NCI-H2227 (cell line): ENCODE measurements around the gene TRAF1.

Source experiments
- DNase-seq: peaks from one replicate; lab custom pipeline; 2025; ENCODE audit not compliant: unreplicated experiment; lab: John Stamatoyannopoulos, UW

TRAF1 gene

DNA sequence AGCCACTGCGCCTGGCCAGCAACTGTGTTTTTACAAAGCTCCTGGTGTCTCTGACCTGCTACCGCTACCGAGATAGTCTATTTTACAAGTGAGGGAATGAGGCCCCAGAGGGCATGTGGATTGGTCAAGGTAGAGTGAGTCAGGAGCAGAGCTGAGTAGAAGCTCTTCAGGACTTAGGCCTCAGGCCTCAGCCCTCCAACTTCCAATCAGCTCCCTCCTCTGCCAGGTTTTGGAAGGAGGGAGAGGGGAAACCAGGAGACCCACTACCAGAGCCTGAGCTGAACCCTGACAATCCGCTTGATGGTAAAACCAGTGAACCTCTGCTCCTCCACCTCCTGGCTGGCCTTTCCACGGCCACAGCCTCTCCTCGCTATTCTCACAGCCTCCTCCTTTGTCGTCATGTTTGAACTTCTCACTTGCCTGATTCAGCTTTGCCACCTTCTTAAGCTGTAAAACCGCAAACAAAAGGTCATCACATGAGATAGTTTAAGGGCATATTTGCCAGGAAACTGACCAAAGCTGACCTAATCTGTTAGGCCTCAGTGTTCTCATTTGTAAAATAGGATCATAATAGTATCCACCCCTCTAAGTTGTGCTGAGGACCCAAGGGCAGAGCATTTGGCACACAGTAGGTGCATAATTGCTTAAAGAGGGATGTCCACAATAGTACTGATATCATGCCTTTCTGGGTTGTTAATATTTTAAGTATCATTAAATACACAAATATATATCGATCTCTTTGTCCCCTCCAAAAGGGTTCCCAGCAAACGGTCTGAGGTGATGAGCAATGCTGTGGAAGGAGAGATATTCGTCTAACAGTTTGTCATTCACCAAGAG is 1.7 kb downstream of the TRAF1 start:
- no peak for DNase-seq

DNA sequence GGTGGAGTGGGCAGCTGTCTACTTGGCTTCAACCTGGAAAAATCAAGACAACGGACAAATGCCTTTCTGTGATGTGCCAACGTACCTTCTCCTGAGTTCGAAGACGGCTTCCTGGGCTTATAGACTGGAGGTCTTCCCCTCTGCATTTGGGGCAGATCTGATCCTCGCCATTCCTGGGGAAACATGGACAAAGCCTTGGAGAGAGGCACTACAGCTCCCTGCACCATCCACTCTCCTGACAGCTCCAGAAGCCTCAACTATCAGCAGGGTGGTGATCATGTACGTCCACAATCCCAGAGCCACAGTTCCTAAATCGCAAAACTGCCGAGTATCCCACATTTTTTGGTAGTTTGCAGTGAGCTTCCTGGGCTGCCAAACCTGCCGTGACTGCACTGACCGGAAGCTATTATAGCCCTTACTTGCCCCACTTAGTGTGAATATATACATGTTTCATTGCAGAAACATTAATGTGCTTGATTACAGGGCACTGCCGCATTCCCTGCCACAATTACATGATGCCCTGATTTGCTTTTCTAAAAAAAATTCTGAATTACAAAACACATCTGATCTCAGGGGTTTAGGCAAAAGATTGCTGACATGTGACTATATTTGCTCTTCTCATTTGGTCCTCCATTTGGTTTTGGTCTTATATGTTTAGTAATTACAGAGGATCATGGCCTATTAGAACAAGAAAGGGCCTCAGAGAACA is 2.8 kb downstream of the TRAF1 start:
- DNase-seq: no peak

DNA sequence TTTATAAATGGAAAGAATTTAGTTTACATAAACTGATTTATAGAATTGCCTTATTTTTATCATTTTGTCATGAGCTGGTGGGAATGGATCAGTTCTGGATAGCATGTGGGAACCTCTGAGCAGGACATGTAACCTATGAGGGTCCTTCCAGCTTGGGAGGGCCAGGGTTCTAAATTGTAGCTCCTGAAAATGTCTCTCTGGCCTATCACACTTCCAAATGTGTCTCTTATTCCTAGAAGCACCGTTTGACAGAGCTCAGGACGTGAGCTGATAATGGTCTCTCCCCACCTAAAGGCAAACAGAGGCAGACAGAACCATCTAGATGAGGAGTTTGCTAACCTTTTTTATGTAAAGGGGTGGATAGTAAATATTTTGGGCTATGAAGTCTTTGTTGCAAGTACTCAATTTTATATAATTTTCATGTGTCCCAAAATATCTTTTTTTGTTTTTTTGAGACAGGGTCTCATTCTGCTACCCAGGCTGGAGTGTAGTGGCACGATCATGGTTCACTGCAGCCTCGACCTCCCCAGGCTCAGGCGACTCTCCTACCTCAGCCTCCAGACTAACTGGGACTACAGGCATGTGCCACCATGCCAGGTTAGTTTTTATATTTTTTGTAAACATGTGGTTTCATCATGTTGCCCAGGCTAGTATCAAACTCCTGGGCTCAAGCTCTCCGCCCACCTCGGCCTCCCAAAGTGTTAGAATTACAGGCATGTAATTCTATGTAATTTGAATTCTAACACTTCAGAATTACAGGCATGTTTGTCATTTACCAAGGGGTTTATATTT is 4.0 kb downstream of the TRAF1 start:
- no peak for DNase-seq

DNA sequence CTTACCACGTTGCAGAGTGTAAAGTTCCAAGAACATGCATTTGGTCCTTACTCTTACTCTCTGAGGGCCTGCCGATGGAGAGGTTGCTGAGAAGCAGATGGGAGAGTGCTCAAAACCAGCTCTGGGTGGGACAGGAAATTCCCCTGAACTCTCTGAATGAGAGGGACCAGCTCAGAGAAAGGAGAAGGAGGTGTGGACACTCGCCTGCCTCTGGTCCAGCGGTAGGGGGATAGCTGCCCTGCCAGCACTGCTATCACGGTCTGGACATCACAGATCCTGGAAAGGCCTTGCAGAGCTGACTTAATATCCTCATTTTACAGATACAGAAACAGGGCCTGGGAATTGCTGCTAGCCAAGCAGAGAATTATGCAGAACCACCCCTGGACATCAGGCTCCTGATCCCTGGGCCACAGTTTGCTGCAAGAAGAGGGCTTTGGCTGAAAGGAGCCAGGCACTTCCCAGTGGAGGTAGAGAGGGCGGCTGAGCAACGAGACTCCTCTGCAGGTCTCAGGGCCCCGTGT is 4.9 kb downstream of the TRAF1 start:
- no peak for DNase-seq

DNA sequence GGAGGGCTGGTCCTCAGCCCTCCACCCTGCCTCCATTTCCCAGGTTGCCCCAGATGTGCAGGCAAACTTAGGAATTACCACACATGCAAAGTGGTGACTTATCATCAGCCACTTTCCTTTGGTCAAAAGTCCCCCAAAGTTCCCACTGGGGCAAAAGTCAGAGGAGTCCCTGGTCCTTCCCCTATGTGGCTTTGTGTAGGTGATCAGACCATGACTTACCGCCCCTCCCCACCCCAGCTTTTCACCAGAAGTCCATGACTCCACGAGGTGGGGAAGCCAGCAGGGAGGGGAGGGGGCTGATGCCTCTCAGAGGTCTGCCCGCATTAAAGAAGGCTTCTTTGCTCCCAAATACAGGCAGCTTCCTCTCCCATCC is 5.8 kb downstream of the TRAF1 start:
- DNase-seq: no peak

DNA sequence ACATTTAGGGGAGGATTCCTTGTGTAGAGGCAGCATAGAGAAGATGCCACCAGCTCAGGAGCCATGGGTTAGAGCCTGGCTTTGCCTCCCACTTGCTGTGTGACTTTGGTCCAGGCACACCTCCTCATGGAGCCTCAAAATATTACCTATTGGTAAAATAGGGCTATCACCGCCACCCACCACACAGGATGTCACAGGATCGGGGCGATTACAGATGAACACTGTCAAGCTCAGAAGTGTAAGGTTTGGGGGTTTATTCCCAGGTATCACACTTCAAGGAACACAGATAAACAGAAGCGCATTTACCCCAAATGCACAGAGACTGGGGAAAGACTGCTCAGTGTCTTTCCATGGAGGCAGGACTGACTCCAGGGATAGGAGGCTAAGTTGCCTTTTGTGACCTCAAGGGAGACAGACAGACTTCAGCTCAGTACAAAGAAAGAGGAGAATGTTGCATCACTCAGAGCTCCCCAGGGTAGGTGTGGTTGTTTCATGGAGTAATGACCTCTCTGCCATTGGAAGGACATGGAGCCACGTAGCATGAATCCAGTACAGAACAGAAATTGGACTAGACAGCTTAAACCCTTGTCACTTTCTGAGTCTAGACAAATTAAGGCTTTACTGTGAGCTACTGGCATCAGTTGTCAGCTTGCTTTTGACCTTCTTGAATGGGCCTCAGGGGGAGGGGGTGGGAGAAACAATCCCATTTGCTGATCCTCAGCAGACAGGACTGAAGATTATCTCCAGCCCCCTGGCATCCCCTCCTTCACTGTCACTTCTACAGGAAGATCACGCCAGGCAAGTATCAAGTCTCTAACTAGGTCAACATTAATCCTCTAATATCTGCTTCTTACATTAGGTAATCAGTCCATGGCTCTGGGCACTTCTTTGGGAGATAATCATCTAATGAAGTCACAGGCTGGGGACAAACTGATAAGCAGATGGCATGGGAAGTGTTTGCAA is 6.5 kb downstream of the TRAF1 start:
- no peak for DNase-seq

DNA sequence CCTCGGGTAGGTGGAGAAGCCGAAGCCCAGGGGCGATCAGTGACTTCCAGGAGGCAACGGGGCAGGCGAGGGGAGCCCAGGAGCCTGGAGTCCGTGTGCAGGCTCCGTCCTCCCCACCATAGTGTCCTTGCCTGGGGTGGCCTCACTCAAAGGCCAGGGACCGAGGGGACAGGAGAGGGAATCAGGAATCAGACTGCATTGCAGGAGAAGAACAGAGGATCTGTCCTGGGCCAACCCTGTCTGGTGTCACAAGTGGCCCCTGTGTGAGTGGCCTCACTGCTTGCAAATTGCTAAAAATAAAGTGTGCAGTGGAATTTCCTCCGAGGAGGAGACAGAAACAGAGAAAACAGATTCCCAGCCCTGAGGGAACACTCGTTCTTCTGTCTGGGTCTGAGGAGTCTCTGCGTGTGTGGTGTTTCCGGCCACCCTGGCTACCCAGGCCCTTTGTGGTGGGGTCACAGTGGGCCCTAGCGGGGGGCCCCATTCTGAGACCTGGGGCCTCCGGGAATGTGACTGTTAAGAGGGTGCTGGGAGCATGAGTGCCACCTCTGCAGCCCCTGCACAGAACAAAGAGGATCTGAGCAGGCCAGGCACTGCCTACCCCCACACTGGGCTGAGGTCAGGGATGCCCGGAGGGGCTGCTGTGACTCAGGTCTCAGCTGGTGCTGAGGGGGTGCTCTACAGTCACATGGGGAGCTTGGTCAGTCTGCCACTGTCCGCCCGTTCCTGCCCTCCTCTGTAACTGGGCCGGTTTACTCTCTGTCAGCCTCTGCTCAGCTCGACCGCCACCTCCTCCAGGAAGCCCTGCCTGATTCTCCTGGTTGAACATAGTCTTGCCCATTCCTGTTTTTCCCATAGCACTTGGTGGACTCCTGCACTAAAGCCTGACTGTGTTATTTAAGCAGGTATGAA is 7.4 kb downstream of the TRAF1 start:
- no peak for DNase-seq

DNA sequence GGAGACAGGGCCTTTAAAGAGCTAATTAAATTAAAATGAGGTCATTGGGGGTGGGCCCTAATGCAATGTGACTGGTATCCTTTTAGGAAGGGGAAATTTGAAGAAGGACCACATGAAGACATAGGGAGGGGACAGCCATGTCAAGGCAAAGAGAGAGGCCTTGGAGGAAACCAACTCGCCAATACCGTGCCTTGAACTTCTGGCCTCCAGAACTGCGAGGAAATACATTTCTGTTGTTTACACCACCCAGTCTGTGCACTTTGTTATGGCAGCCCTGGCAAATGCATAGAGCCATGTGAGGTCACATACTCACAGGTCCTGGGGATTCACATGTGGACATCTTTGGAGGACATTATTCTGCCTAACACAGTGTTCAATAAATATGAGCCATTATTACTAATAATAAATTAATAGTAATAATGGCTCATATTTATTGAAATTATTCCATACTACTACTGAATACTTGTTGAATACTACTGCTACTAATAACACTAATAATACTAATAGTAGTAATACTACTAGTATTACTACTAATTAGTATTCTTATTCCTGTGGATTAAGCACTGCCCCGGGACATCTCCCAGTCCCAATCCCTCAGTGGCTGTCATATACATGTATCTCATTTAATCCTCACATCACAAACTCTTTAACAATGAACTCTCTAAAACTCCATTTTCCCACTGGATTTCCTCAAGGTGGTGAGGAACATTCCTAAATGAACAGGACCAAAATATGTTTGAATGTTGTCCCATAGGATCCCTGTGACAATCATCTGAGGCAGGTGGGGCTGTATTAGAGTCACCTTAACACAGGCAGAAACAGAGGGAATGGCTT is 8.4 kb downstream of the TRAF1 start:
- no peak for DNase-seq

DNA sequence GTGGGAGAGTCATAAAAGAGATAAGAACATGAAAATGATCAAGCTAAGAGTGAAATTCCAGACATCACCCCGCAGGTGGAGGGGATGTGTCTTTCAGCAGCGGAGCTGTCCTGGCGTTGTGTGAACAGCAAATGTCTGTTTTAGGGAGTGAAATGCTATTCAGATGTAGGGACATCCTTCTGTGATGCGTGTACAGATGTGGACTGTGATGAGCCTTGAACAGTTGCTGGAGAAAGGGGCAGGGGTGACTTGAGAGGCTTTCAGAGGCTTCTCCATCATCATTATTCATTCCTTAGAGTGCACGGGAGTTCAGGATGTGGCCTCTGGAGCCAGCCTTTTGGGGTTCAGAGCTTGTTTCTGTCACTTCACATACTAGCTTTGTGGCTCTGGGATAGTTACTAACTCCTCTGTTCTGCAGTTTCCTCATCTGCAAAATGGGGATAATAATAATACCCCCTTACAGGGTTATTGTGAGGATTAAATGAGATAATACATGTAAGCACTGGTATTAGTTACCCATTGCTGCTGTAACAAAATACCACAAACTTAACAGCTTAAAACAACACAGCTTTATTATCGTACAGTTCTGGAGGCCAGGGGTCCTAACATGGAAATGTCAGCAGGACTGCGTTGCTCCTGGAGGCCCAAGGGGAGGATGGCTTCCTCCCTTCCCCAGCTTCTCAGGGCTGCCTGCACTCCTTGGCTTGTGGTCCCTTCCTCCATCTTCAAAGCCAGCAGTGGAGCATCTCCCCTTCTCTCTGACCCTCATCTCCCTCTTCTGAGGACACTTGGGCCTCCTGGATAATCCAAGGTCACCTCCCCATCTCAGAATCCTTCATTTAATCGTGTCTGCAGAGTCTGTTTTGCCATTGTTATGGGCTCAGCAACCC is 9.4 kb downstream of the TRAF1 start:
- DNase-seq: no peak

DNA sequence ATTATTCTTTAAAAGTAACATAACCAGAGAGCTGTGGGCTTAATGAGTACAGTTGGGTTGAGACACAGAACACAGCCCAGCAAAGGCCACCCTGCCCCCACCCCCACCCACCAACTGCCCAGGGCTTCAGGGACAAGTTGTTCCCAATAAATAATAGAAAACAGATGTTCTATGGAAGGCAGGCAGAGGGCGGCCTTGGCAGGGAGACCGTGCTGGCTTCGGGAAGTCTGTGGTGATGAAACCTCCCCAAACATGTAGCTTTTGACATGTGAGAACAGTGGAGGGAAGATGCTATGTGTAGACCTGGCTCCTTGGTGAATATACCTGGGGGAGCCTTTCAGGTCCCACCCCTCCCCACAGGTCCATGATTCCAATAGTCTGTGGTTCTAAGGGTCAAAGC is 10.0 kb downstream of the TRAF1 start:
- no peak for DNase-seq

DNA sequence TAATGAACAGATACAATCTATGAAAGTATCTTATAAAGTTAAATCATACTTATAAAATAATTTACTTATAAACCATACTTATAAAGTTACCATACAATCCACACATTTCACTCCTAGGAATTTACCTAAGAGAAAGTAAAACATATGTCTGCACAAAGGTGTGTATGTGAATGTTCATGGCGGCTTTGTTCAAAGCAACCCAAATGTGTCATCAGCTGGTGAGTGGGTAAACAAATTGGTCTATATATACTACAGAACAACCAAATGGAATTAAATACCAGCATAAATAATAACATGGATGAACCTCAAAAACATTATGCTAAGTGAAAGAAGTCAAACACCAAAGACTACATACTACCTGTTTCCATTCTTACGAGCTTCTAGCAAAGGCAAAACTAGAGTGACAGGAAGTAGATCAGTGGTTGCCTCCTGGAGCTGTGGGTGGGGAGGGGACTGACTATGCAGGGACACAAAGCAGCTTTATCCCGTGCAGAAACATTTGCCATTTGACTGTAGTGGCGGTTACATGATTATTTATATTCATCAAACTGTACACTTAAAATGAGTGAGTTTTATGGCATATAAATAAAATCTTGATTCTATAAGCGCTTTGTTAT is 10.6 kb downstream of the TRAF1 start:
- DNase-seq: no peak

DNA sequence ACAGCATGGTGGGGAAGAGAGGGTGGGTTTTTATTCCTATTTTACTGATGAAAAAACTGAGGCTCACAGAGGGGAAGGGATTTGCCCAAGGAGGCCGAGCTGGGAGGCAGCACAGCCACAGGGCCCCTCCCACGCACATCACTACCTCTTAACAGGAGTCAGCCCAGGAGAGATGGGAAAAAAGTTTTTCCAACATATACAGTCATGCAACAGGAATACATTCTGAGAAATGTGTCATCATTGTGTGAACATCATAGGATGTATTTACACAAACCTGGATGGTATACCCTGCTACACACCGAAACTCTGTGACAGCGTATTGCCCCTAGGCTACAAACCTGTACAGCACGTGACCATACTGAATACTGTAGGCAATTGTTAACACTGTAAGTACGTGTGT is 11.6 kb downstream of the TRAF1 start:
- no peak for DNase-seq

DNA sequence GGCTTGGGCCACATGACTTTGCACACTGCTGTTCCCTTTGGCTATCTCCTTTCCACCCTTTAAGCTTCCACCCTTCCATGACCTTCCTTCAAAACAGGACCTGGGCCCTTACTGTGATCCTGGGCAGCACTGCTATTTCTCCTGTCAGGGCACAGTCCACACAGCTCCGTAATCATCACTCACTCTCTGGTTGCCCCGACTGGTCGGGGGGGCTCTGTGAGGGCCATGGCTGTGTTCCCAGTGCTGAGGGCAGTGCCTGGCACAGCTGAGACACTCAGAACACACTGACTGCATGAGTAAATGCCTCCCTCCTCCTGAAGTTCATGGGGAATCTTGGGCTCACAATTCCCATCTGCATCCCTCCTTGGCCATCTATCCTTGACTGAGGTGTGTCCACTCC is 12.2 kb downstream of the TRAF1 start:
- DNase-seq: no peak

DNA sequence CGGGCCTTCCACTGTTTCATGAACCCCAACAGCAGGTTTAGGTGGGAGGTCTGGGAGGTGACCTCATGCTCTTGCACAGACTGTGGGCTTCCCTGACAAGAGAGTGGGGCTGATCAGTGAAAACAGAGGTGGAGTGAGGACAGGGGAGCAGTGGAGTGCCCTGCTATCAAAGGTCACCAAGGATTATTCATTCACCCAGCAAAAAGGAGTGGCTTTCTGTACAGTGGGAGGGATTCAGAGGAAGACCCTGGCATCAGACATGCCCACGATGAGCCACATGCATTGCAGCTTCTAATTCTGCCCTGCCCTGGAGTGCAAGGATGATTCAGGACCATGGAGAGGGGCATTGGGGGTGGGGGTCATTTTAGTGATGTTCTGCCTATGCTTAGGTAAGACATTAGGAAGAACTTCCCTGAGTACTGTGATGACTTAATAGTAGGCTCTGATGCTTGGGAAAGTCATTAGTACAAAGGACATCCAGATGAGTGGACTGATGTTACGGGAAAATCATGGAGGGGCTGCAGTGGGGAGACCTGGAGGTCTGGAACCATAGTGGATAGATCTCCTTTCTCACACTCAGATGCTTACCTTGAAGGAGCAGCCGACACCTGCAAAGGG is 12.8 kb downstream of the TRAF1 start:
- no peak for DNase-seq

DNA sequence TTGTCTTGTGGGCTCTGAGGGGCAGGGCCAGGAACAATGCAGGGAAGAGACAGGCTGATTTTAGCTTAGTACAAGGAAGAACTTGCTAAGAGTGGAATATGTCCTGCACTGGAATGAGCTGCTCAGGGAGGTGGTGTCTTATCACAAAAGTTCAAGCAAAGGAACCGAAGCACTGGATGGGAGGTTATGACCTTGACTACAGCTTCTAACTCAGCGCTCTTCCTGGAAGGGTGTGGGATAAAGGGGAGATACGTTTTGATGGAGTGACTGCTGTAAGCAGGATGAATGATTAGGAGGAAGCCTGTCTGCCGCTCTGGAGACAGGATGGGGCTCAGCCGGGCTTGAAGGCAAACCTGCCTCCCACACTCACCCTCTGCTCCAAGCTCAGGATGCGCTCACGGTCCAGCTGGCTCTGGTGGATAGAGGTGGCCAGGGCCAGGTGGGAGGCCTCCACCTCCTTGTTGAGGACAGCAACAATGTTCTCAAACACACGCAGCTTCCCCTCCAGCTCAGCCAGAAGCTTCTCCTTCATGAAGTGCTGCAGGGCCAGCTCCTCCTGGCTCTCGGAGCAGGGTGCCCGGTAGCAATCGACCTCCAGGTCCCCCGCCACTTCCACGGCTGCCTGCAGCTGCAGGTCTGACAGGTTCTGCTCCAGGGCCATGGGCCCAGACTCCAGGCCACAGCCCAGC is 13.5 kb downstream of the TRAF1 start:
- no peak for DNase-seq

DNA sequence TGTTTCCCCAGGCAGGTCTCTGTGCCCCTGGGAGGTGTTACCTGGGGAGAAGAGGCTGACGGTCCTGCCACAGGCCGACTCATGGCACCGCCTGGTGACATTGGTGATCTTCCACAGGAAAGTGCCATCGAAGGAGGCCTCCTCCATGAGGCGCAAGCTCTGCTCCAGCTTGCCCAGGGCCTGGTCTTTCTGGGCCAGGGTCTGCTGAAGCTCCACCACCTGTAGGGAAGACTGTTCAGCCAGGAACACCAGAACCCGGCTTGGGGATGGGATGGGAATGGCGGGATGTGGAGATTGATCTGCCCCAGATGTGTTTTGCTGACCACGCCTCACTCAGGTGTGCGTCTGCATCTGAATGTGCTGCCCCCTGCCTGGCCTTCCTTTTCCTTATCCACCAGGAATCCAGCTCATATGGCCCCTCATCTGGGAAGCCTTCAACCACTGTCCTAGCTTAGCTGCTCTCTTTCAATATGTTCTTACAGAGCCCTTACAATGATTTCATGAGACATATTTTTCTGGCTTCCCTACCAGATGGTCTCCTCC is 15.2 kb downstream of the TRAF1 start:
- DNase-seq: no peak
